ENCODE results near the gene SHC3.

The SHC3 gene

DNA sequence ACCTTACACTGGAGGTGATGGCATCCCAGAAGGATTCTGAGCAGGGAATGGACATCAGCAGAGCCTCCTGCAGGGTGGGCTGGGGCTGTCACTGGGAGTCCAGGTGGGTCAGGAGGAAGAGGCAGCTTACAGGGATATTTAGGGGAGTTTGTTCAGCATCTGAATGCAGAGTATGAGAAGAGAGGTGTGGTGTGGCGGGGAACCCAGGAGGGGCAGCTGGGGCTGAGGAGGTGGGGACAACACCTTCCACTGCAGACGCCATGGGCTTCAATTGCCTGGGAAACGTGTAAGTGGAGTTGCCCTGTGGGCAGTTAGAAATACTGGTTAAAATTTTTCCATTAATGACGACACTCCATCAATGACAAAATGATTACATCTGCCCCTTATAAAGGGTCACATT is 153.9 kb downstream of the SHC3 start:
- TF ChIP-seq, protein P1, sequence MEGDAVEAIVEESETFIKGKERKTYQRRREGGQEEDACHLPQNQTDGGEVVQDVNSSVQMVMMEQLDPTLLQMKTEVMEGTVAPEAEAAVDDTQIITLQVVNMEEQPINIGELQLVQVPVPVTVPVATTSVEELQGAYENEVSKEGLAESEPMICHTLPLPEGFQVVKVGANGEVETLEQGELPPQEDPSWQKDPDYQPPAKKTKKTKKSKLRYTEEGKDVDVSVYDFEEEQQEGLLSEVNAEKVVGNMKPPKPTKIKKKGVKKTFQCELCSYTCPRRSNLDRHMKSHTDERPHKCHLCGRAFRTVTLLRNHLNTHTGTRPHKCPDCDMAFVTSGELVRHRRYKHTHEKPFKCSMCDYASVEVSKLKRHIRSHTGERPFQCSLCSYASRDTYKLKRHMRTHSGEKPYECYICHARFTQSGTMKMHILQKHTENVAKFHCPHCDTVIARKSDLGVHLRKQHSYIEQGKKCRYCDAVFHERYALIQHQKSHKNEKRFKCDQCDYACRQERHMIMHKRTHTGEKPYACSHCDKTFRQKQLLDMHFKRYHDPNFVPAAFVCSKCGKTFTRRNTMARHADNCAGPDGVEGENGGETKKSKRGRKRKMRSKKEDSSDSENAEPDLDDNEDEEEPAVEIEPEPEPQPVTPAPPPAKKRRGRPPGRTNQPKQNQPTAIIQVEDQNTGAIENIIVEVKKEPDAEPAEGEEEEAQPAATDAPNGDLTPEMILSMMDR (IDR thresholded peaks at IDR 0.05; ENCODE audit: control insufficient read depth, insufficient read depth, low read depth, low read length, missing control alignments), result no peak
- DNase-seq (ENCODE audit: low read depth), result no peak
- no peak overlapping the region for H3K4me3 ChIP-seq (ENCODE audit: control insufficient read depth, low read depth, low read length)

DNA sequence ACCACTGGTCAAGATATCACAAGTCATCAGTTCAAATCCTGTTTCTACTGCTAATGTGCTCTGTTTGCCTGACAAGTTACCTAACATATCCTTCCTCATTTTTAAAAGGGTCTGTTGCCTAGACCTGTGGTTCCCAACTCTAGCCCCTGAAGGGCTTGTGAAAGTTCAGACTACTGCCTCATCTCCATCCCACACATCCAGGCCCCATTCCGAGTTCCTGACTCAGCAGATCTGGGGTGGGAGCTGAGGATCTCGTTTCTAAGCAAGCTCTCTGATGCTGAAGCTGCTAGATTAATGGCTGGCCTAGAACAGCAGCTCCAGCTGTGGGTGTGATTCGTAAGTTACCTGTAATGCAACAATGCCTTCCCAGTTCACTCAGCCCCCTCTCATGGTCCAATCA is 154.9 kb downstream of the SHC3 start:
- TF ChIP-seq, protein P1 (IDR thresholded peaks at IDR 0.05; ENCODE audit: control insufficient read depth, insufficient read depth, low read depth, low read length, missing control alignments), result no peak
- no peak for DNase-seq (ENCODE audit: low read depth)
- H3K4me3 ChIP-seq (ENCODE audit: control insufficient read depth, low read depth, low read length), result no peak overlapping the region

DNA sequence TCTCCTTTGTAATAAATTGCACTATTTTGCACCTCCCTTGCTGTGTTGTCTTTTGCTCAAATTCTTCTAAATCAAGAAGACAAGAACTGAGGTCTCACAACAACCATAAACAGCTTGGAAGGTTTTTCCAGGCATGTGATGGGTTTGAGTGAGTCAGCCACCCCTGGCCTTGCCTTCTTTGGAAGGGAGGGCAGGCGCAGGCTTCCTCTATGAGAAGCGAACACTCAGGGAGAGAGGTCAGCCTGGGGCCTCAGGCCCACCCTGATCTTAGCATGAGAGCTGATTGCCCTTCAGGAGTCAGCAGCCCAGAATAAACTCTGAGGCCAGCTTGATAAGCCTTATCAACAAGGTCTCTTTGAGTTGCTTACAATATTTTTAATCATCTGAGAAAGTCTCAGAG is 155.7 kb downstream of the SHC3 start:
- TF ChIP-seq, protein P1 (IDR thresholded peaks at IDR 0.05; ENCODE audit: control insufficient read depth, insufficient read depth, low read depth, low read length, missing control alignments), result no peak
- no peak for DNase-seq (ENCODE audit: low read depth)
- H3K4me3 ChIP-seq (ENCODE audit: control insufficient read depth, low read depth, low read length), result no peak overlapping the region

DNA sequence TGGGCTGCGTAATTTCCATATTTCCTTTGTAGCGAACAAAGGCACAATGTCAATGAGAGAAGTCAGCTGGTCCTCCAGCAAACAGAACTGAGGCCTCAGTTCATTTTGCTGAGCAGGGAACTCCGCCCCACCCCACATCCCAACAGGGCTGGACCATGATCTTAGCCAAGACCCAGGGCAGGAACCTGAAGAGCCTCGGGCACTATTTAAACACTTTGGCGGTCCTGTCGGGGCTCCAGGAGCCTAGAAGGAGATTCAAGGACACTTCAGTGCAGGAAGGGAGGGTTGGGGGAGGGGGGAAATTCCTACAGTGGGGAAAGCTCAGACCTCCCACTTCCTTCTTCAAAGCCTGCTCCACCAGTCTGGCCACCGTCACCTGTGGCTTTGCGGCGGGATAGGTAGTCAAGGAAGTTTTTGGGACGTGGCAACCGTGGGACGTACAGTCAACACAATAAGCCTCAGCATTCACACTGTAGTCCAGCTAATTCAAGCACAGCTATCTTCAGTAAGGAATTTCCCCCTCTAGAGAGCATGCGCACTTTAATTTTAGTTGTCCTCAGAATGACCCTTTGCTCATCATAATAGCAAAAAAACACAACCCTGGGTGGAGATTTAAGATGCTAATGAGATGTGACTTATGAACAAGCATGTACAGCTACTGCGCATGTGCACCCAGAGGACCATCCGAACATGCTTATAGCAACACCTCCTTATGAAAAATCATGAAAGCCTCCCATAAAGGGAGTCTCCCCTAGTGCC is 156.4 kb downstream of the SHC3 start:
- TF ChIP-seq, protein P1 (IDR thresholded peaks at IDR 0.05; ENCODE audit: control insufficient read depth, insufficient read depth, low read depth, low read length, missing control alignments), result no peak
- no peak overlapping the region for H3K4me3 ChIP-seq (ENCODE audit: control insufficient read depth, low read depth, low read length)
- DNase-seq (ENCODE audit: low read depth), result no peak

DNA sequence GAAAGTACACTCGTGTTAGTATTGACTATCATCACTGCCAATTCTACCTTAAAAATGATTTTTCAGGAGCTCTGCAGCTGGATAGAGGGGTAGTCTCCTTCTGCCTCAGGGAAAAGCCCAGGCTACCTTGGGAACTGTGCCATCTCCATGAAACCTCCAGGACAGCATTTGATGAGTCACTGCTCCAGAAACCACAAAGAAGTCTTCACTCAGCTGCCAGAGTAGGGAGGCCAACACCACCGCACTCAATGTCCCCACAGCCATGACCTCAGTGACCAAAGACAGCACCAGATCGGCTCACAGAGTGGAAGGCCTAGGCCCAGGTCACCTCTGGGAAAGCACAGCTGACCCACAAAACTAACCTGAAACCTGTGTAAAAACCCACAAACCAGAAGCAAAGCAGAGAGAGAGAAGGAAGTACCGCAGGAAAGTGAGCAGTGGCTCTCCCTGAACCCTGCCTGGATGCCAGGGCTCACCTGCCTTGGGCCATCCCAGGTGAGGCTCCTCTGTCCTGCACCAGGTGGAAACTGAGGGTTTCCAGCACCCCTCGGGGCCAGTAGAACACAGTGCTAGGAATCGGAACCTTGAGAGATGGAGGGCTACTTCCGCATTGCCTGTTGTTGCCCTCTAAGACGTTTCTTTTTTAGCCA is 157.3 kb downstream of the SHC3 start:
- DNase-seq (ENCODE audit: low read depth), result peak; percentile 63
- H3K4me3 ChIP-seq (ENCODE audit: control insufficient read depth, low read depth, low read length), result no peak overlapping the region
- TF ChIP-seq, protein P1 (IDR thresholded peaks at IDR 0.05; ENCODE audit: control insufficient read depth, insufficient read depth, low read depth, low read length, missing control alignments), result no peak

DNA sequence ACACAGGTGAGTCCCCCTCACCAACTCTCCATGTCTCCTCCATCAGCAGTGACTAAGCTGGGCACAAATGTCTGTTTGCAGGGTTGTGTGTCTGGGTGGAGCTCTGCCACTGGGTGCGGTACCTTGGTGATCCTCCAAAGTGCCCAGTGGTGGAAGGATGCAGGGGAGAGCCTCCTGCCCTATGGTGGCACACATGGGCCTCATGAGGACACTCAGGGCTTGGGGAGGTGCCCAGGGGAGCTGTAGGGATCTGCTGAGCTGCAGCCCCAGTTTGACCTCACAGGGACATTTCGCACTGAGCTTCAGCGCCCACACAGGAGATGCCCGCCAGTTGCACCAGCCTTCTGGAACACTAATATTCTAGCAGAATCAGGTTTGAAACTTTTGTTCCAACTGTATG is 157.9 kb downstream of the SHC3 start:
- no peak for DNase-seq (ENCODE audit: low read depth)
- H3K4me3 ChIP-seq (ENCODE audit: control insufficient read depth, low read depth, low read length), result no peak overlapping the region
- TF ChIP-seq, protein P1 (IDR thresholded peaks at IDR 0.05; ENCODE audit: control insufficient read depth, insufficient read depth, low read depth, low read length, missing control alignments), result no peak

Measured in AG09309 (cell line).